ENCODE results near the gene CD37. TPM values are rescaled to one million over a fixed set of nuclear protein-coding genes. Genes with fewer than 3 reads are reported as not detected.

Gene CD37
- total and polyA plus RNA-seq, 2 experiments from 2014 or later: 106 TPM; not detected in 1

DNA sequence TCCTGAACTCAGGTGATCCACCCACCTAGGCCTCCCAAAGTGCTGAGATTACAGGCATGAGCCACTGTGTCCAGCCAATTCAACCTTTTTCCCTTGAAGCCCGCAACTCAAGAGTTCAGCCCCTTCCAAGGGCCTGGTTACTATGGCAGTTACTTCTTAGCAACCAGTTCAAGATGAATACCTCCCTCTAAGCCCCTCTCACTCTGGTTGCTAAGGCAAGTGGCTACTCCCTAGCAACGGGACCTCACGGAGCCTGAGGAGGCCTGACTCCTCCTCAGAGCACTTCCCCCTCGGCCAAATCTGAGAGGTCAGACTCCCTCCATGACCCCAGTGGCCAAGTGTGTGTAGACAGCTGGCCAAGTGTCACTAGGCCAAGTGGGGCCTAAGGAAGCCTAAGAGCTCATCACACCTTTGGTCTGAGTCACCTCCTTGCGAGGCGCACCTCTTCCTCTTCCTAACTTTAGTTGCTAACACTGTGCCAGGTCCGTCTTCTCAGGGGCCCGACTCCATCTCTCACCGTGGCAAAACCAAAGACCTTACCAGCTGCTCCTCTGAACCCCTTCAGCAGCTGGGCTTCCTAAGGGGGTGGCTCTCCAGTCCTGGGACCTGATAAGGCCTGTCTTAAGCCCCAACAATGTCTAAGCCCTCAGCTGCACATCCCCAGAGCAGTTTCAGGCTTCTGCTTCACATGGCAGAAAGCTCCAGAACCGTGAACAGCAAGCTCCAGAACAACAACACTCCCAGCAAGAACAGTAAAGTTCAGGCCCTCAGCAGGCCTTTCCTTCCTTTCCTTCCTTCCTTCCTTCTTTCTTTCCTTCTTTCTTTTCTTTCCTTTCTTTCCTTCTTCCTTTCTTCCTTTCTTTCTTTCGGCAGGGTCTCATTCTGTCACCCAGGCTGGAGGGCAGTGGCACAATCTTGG is 9.6 kb downstream of the CD37 start:
- Histone ChIP-seq H3F3A (replicated peaks; ENCODE audit: low read depth) (peaks cover 19% of the 10 kb centered on the region; the same call in 1 of the 2 replicates), H3K4me3 (no peak overlapping the region), H3K4me2 (no peak overlapping the region), H3K36me3 (ENCODE audit: insufficient read depth) (peaks cover 59% of the 10 kb centered on the region), H3K27me3 (ENCODE audit: insufficient read depth) (no peaks in the 10 kb centered on the region), H2AFZ (no peak overlapping the region), H4K20me1 (replicated peaks; ENCODE audit: insufficient read depth) (peaks cover 10% of the 10 kb centered on the region; the same call in 1 of the 2 replicates), H3K27ac (ENCODE audit: low read depth) (no peak overlapping the region), H3K9me2 (ENCODE audit: insufficient read depth) (no peaks in the 10 kb centered on the region), H3K4me1 (ENCODE audit: insufficient read depth) (peaks cover 9% of the 10 kb centered on the region; the same call in 1 of the 2 replicates), H3K79me2 (replicated peaks; ENCODE audit: insufficient read depth) (peaks cover 3% of the 10 kb centered on the region)
- DNase-seq (ENCODE audit: low spot score): no peak
- Mint-ChIP-seq H3K4me3 (no peak overlapping the region), H3K4me1 (peaks cover 12% of the 10 kb centered on the region), H3K36me3 (ENCODE audit: low read depth) (peaks cover 100% of the 10 kb centered on the region), H3K9me3 (peaks cover 3% of the 10 kb centered on the region; the same call in 2 of the 3 replicates), H3K27ac (no peak overlapping the region), H3K27me3 (ENCODE audit: insufficient read depth, low read depth, poor library complexity) (peaks cover 17% of the 10 kb centered on the region)
- TF ChIP-seq EZH2phosphoT487 (IDR thresholded peaks at IDR 0.05; ENCODE audit: unreplicated experiment) (no peak), ZNF331 (CRISPR knock-in tag; IDR thresholded peaks at IDR 0.05; ENCODE audit: low read depth) (no peak), REST (IDR thresholded peaks at IDR 0.05; ENCODE audit: unreplicated experiment) (no peak), EZH2 (IDR thresholded peaks at IDR 0.05; ENCODE audit: low read depth, unreplicated experiment) (no peak), ZNF462 (CRISPR knock-in tag; IDR thresholded peaks at IDR 0.05) (no peak), POLR2AphosphoS5 (IDR thresholded peaks at IDR 0.05; ENCODE audit: low read depth) (no peak)
- no peak for ATAC-seq

Measured in GM23338 (cell line).